ENCODE measurements around the gene KRTAP6-2.

KRTAP6-2 gene

GRCh38 chr21:30598802-30599201 is at the start of gene KRTAP6-2:
KRTAP6-2 (minus strand) TSS chr21:30598902; CDS start chr21:30598874, 28 bp downstream.
- no peak for DNase-seq (ENCODE audit: low read depth in 3 of 3)

GRCh38 chr21:30646904-30647414 is 48.3 kb upstream of the KRTAP6-2 start:
- DNase-seq (ENCODE audit: low read depth in 3 of 3), result no peak

DNA sequence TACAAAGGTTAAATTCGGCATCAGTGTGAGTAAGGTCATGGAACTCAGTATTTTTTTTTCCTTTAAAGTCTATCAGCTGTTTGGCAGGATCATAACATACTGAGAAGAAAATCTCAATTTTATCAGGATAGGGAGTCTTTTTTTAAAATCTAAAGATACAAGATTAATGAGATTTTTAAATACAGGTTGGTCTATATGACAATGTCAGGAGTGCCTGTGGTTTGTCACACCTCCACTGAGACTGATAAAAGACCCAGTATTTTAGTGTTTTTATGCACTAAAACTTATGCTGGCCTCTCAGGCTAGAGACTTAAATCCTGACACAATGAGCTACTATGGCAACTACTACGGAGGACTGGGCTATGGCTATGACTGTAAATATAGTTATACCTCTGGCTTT is 43.9 kb upstream of the KRTAP6-2 start, which contains the start of gene KRTAP20-3:
Gene KRTAP20-3, plus strand, starts transcription at position 301 of the 400 bp plus-strand sequence.
- DNase-seq (ENCODE audit: low read depth in 3 of 3), result no peak

DNA sequence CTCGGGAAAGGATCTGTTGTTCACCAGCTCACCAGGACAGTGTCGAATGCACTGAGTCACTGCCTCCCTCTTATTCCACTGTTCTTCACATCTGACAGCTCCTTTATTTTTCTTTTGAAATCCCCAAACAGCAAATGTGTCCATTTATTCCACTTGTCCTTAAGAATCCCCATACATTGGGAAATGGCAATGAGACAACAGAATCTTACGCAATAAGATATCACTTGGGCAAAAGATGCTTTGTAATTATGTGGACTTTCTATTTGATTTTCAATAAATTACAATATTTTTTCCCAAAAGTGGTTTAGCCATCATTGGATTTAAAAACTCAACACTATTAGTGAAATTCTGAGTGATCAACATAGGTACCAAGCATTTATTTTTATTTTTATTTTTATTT is 40.0 kb upstream of the KRTAP6-2 start:
- no peak for DNase-seq (ENCODE audit: low read depth in 3 of 3)

DNA sequence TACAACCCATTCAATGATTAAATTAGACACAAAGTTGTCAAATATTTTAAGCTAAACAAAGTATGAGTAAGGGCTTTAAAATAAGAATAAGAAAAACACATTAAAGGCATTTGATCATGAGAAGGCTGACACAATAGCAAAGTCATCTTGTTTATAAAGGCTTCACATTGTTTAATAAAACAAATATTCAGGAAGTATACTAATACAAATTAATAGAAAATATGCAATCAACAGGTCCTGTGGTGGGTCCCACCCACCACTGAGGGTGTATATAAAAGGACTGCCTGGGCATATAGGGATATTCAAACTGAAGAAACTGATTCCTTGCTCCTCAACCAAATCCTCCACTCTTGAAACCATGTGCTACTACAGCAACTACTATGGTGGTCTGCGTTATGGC is 36.2 kb upstream of the KRTAP6-2 start, which contains the start of gene KRTAP20-2:
Gene KRTAP20-2, plus strand, starts transcription at position 301 of the 400 bp plus-strand sequence. Its CDS starts 58 bp downstream, at position 359.
- DNase-seq (ENCODE audit: low read depth in 3 of 3), result no peak

GRCh38 chr21:30629200-30629599 is 30.5 kb upstream of the KRTAP6-2 start:
- DNase-seq (ENCODE audit: low read depth in 3 of 3), result no peak

- DNase-seq (ENCODE audit: low read depth in 3 of 3), result no peak
Observed at GRCh38 chr21:30628109-30628508, 29.4 kb upstream of the KRTAP6-2 start.

GRCh38 chr21:30625449-30626165 is 26.9 kb upstream of the KRTAP6-2 start:
- DNase-seq (ENCODE audit: low read depth in 3 of 3), result no peak

GRCh38 chr21:30623362-30623761 is 24.7 kb upstream of the KRTAP6-2 start:
- DNase-seq (ENCODE audit: low read depth in 3 of 3), result no peak

DNA sequence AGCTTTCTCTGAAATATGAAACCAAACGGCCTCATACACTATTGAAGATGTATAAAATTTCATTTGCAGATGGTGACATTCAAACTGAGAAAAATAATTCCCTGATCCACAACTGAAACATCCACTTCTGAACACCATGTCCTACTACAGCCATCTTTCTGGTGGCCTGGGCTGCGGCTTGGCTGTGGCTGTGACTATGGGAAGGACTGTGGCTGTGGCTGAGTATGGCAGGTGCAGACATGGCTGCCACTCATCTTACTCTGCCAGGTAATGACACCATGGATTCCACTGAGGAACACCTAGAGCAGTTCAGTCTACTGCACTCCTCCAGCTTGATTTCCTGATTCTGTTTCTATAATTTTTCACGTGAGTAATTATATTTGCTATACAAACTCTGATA is 21.8 kb upstream of the KRTAP6-2 start, which contains the start of gene KRTAP20-4:
Gene KRTAP20-4, plus strand, starts transcription at position 106 of the 400 bp plus-strand sequence.
- no peak for DNase-seq (ENCODE audit: low read depth in 3 of 3)

- no peak for DNase-seq (ENCODE audit: low read depth in 3 of 3)
Observed at GRCh38 chr21:30620080-30620479, 21.4 kb upstream of the KRTAP6-2 start.

DNA sequence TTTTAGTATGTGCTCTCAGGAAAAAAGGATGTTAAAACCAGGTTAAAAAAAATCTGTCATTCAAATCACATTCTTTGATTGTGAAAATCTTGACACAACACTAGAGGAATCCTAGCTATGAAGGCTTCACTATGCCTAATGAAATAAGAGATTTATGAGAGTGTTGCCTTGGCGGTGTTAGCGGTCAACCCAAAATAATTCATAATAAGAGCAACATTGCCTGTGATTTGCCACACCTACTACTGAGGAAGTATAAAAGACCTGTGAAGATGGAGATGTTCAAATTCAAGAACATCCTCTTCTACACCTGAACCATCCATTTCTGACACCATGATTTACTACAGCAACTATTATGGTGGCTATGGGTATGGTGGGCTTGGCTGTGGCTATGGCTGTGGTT is 17.4 kb upstream of the KRTAP6-2 start, which contains the start of gene KRTAP20-1:
Gene KRTAP20-1, plus strand, starts transcription at position 301 of the 400 bp plus-strand sequence. Its CDS starts 30 bp downstream, at position 331.
- no peak for DNase-seq (ENCODE audit: low read depth in 3 of 3)

DNA sequence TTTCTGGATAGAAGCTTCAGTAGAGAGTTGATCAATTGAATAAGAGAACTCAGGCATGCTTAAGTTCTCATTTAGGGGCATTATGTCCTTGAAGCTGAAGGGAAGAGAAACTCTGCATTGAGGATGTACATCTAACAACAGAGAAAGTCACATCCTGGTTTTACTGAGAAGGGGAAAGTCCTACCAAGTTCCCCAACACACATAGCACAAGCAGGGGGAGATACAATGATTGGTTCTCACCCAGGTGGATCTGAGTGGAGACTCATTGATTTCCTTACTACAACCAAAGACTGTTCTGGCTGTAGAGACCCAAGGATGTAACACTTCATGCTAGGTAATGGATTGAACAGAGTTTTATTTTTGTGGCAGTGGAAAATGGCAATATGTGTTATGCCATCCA is 16.5 kb upstream of the KRTAP6-2 start:
- no peak for DNase-seq (ENCODE audit: low read depth in 3 of 3)

- DNase-seq (ENCODE audit: low read depth in 3 of 3), result no peak
Observed at GRCh38 chr21:30613836-30614235, 15.1 kb upstream of the KRTAP6-2 start, which contains the start of gene KRTAP6-1. KRTAP6-1 (minus strand) TSS chr21:30613930; CDS start chr21:30613904, 26 bp downstream.

DNA sequence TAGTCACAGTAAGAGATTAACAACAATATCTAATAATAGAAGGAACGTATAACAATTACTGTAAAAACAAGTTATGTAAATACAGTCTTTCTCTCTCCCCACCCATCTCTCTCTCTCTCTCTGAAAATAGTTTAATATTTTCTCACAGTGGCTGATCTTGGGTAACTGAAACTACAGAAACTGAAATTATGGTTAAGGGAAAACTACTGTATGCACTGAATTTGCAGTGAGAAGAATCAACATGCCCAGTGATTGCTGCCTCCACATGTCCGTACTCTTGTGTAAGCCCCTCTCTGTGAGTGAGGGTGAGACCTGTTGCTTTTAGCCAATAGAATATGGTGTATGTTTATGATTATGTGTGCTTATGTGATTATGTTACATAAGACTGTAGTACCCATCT is 13.4 kb upstream of the KRTAP6-2 start:
- no peak for DNase-seq (ENCODE audit: low read depth in 3 of 3)

DNA sequence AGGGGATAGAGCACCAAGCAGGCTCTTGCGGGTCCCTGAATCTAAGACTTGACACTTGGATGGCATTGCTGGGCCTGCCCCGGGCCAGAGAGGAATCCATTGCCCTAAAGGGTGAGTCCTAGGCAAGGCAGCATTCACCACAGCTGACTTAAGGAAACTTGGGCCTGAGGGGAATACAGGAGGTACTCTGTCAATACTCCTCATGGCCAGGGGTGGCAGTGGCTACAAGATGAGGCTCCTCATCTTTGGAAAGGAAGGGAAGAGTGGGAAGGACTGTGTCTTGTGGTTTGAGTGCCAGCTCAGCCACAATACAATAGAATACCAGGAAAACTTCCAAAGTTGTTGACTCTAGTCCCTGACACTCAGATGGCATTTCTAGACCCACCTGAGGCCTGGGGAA is 7.3 kb upstream of the KRTAP6-2 start:
- DNase-seq (ENCODE audit: low read depth in 3 of 3), result no peak

DNA sequence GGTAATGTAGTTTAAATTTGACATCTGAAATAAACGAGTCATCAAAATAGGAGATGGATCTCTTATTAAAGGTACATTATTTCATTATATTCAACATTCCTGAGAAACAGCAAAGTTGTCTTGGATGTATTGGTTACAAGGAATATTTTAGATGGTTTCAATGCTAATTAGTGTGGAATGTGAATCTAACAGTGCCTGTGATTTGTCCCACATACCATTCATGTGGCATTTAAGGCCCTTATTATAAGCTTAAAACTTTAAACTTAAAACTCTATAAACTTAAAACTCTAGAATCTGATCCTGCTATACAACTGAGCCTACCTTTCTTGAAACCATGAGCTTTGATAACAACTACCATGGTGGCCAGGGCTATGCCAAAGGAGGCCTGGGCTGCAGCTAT is 2.1 kb upstream of the KRTAP6-2 start, which contains the start of gene KRTAP22-1:
Gene KRTAP22-1, plus strand, starts transcription at position 301 of the 400 bp plus-strand sequence.
- DNase-seq (ENCODE audit: low read depth in 3 of 3), result no peak

DNA sequence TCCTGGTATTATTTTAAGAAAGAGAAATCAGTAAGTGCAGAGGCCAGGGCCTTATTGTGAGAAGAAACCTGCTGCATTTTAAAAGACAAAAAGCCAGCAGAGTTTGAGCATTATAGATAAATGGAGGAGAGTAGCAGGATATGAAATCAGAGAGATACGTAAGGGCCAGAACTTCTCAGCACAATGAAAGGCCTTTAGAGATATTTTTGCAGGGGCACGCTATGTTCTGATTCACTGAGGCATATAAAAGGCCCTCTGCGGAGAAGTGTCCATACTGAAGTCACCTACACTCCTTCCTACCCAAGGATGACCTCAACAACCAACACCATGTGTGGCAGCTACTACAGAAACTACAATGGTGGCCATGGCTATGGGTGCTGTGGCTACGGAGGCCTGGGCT is 6.6 kb downstream of the KRTAP6-2 start, which contains the start of gene KRTAP6-3:
Gene KRTAP6-3, plus strand, starts transcription at position 301 of the 400 bp plus-strand sequence. Its CDS starts 6 bp downstream, at position 307.
- no peak for DNase-seq (ENCODE audit: low read depth in 3 of 3)

GRCh38 chr21:30590297-30590696 is 8.4 kb downstream of the KRTAP6-2 start, which contains the start of gene KRTAP22-2:
KRTAP22-2 (minus strand) TSS chr21:30590397.
- DNase-seq (ENCODE audit: low read depth in 3 of 3), result no peak

DNA sequence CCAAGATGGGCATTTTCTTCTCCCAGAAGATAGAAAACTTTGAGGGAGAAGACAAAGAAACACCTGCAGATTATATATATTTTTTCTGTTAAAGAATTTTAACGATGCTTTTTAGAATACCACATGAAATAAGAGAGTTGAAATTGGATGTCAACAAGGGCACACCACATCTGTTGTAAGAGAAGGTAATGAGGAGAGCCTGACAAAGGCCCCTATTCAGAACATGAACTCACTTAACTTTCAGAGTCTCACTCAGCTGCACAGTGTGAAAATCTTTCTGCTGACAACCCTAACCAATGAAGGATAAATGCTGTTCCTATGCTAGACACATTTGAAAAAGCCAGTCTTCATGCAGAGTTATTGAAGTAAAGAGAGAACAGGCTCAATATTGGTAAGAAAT is 15.8 kb downstream of the KRTAP6-2 start:
- DNase-seq (ENCODE audit: low read depth in 3 of 3), result no peak

DNA sequence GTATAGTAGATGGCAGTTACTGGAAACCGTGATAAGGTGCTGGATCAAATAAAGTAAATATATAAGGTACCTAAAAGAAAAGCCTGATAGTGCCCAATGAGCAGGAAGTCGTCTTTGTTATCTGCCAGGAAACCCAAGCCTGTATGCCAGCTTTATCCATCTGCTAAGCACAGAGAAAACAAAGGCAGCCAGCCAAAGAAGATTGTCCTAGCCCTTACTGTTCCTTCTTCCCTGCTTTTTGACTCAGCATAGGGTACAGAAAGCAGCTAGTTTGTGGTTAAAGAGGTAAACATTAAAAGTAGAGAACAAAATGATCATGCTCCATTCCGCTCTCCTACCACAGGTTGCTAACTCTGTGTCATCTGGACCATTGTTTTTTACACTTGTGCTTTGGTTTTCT is 18.6 kb downstream of the KRTAP6-2 start:
- DNase-seq (ENCODE audit: low read depth in 3 of 3), result no peak

- no peak for DNase-seq (ENCODE audit: low read depth in 3 of 3)
Observed at GRCh38 chr21:30579346-30579745, 19.4 kb downstream of the KRTAP6-2 start.

DNA sequence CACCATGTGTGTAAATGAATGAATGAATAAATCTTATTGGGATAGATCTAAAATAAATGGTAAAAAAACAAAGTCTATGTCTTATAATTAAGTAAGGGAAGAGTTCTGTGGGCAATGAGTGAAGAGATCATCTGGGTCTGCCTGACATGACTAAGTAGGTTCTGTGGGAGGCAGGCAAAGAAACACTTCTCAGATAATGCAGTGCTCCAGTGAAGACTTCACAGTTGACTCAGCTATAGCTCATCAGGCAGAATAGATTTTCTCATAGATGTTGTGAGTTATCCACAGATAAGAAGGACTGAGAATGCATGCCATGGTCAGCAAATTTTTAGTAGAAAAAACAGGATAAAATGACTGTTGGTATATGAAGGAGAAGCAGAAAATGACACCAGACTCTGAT is 20.9 kb downstream of the KRTAP6-2 start:
- no peak for DNase-seq (ENCODE audit: low read depth in 3 of 3)
